ENCODE results near the gene MLC1. TPM values are rescaled to one million over a fixed set of nuclear protein-coding genes. Genes with fewer than 3 reads are reported as not detected.

Gene MLC1
- total RNA-seq, 1 experiment from 2014 or later: not detected

DNA sequence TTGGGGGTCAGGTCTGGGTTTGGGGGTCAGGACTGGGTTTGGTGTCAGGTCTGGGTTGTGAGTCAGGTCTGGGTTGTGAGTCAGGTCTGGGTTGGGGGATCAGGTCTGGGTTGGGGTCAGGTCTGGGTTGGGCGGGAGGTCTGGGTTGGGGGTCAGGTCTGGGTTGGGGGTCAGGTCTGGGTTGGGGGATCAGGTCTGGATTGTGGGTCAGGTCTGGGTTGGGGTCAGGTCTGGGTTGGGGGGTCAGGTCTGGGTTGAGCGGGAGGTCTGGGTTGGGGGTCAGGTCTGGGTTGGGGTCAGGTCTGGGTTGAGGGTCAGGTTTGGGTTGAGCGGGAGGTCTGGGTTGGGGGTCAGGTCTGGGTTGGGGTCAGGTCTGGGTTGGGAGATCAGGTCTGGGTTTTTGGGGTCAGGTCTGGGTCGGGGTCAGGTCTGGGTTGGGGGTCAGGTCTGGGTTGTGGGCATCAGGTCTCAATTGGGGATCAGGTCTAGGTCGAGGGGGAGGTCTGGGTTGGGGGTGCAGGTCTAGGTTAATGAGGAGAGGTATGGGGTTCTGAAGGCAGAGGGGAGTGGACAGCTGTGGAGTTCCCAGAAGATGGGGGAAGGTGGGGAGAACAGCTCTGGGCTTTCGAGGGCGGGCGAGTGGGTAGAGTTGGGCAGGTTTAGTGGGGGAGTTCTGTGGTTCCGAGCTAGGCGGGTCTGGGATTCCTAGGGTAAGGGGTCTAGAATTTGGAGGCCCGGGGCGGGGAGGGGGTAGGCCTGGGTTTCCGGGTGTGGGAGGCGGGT, 27.8 kb downstream of the MLC1 start:
- no TSS peak for BruUV-seq (replicated peaks)
- no peaks in the 10 kb centered on the region for H3K9me3 ChIP-seq (ENCODE audit: control insufficient read depth, insufficient read depth, low read depth, low read length)
- no peak for ATAC-seq
- no peaks in the 10 kb centered on the region for H3K4me1 ChIP-seq (ENCODE audit: control insufficient read depth, insufficient read depth, low read length)
- H3K27ac ChIP-seq (ENCODE audit: low read length): no peak overlapping the region
- H3K4me3 ChIP-seq (ENCODE audit: low read depth in 2 of 2, low read length in 2 of 2): no peak overlapping the region
- intact Hi-C loops (cut with micrococcal nuclease; ENCODE audit: unreplicated experiment): no loop called here
- in situ Hi-C loops (cut with HindIII; ENCODE audit: low pct_unique_long_range_greater_than_20kb, low sequenced_read_pairs): no loop called here
- no peak for TF ChIP-seq CTCF (IDR thresholded peaks at IDR 0.05)
- no peak for TF ChIP-seq POLR2AphosphoS5 (IDR thresholded peaks at IDR 0.05; ENCODE audit: low read depth, low read length)
- no peak for TF ChIP-seq REST (IDR thresholded peaks at IDR 0.05; ENCODE audit: insufficient read depth in 1 of 2, low read depth in 2 of 2, low read length in 1 of 2)
- TF ChIP-seq SIN3A (IDR thresholded peaks at IDR 0.05; ENCODE audit: borderline replicate concordance, insufficient read depth, low read depth, low read length): no peak
- TF ChIP-seq TCF7L2 (IDR thresholded peaks at IDR 0.05; ENCODE audit: low read depth, low read length): no peak
- H3K27me3 ChIP-seq (ENCODE audit: control insufficient read depth, insufficient read depth, low read length): no peaks in the 10 kb centered on the region
- ChIA-PET POLR2A (no interaction called here), CTCF (no interaction called here)
- DNase-seq (ENCODE audit: low read depth, low spot score): no peak
- H3K36me3 ChIP-seq (ENCODE audit: control insufficient read depth, insufficient read depth, low read length): no peaks in the 10 kb centered on the region

- Histone ChIP-seq H3K4me3 (ENCODE audit: low read depth in 2 of 2, low read length in 2 of 2) (no peak overlapping the region), H3K36me3 (ENCODE audit: control insufficient read depth, insufficient read depth, low read length) (no peaks in the 10 kb centered on the region), H3K4me1 (ENCODE audit: control insufficient read depth, insufficient read depth, low read length) (no peaks in the 10 kb centered on the region), H3K27me3 (ENCODE audit: control insufficient read depth, insufficient read depth, low read length) (no peaks in the 10 kb centered on the region), H3K9me3 (ENCODE audit: control insufficient read depth, insufficient read depth, low read depth, low read length) (no peaks in the 10 kb centered on the region), H3K27ac (ENCODE audit: low read length) (no peak overlapping the region)
- BruUV-seq (replicated peaks): no TSS peak
- in situ Hi-C loops (cut with HindIII; ENCODE audit: low pct_unique_long_range_greater_than_20kb, low sequenced_read_pairs) (no loop called here), intact Hi-C loops (cut with micrococcal nuclease; ENCODE audit: unreplicated experiment) (no loop called here)
- CTCF ChIA-PET: no interaction called here
- no peak for TF ChIP-seq REST (IDR thresholded peaks at IDR 0.05; ENCODE audit: insufficient read depth in 1 of 2, low read depth in 2 of 2, low read length in 1 of 2)
- POLR2A ChIA-PET: no interaction called here
- no peak for DNase-seq (ENCODE audit: low read depth, low spot score)
- no peak for ATAC-seq
Measured at GRCh38 chr22:50056214-50056972, 28.8 kb downstream of the MLC1 start.
